ENCODE measurements around the gene CACNA2D3. TPM values are rescaled to one million over a fixed set of nuclear protein-coding genes. Genes with fewer than 3 reads are reported as not detected.

CACNA2D3 gene
- total RNA-seq, 4 donors from 2014 or later, result 0.27 to 1.5 (median 0.79) TPM

GRCh38 chr3:54131890-54132289, 9.5 kb downstream of the CACNA2D3 start:
- TF ChIP-seq POLR2A (IDR thresholded peaks at IDR 0.05) (no peak), CTCF (IDR thresholded peaks at IDR 0.05) (no peak)
- no peak overlapping the region for H3K4me3 ChIP-seq (ENCODE audit: low read depth, poor library complexity, severe bottlenecking)
- 82% methylated on average over 8 of the region's 8 CpGs for WGBS, 2 donors
- intact Hi-C loops (cut with DNase I; ENCODE audit: low total_unique reads), result no loop called here
- no peak for DNase-seq (ENCODE audit: low spot score in 2 of 2)

- TF ChIP-seq POLR2A (IDR thresholded peaks at IDR 0.05) (no peak), CTCF (IDR thresholded peaks at IDR 0.05) (no peak)
- intact Hi-C loops (cut with DNase I; ENCODE audit: low total_unique reads), result no loop called here
- DNase-seq (ENCODE audit: low spot score in 2 of 2), result no peak
- no peak overlapping the region for H3K4me3 ChIP-seq (ENCODE audit: low read depth, poor library complexity, severe bottlenecking)
- 88 to 93% methylated on average over 3 of the region's 3 CpGs for WGBS, 2 donors
Measured at GRCh38 chr3:54132685-54133084, 10.3 kb downstream of the CACNA2D3 start.

- no peak for DNase-seq (ENCODE audit: low spot score in 2 of 2)
- no peak overlapping the region for H3K4me3 ChIP-seq (ENCODE audit: low read depth, poor library complexity, severe bottlenecking)
- no peak for TF ChIP-seq POLR2A (IDR thresholded peaks at IDR 0.05)
- no peak for TF ChIP-seq CTCF (IDR thresholded peaks at IDR 0.05)
- intact Hi-C loops (cut with DNase I; ENCODE audit: low total_unique reads), result no loop called here
- 51 to 56% methylated on average over 5 of the region's 5 CpGs for WGBS, 2 donors
Measured at GRCh38 chr3:54133196-54133595, 10.8 kb downstream of the CACNA2D3 start.

- WGBS, 2 donors, result 76 to 82% methylated on average over 8 of the region's 8 CpGs
- no peak overlapping the region for H3K4me3 ChIP-seq (ENCODE audit: low read depth, poor library complexity, severe bottlenecking)
- intact Hi-C loops (cut with DNase I; ENCODE audit: low total_unique reads), result no loop called here
- no peak for TF ChIP-seq CTCF (IDR thresholded peaks at IDR 0.05)
- TF ChIP-seq POLR2A (IDR thresholded peaks at IDR 0.05), result no peak
- DNase-seq (ENCODE audit: low spot score in 2 of 2), result no peak
Measured at GRCh38 chr3:54134155-54134554, 11.8 kb downstream of the CACNA2D3 start.

GRCh38 chr3:54134713-54135112, 12.4 kb downstream of the CACNA2D3 start:
- no peak overlapping the region for H3K4me3 ChIP-seq (ENCODE audit: low read depth, poor library complexity, severe bottlenecking)
- DNase-seq (ENCODE audit: low spot score in 2 of 2), result no peak
- WGBS, 2 donors, result 85 to 96% methylated on average over 12 of the region's 12 CpGs
- TF ChIP-seq POLR2A (IDR thresholded peaks at IDR 0.05) (no peak), CTCF (IDR thresholded peaks at IDR 0.05) (no peak)
- intact Hi-C loops (cut with DNase I; ENCODE audit: low total_unique reads), result no loop called here

GRCh38 chr3:54137311-54137710, 15.0 kb downstream of the CACNA2D3 start:
- no peak overlapping the region for H3K4me3 ChIP-seq (ENCODE audit: low read depth, poor library complexity, severe bottlenecking)
- DNase-seq (ENCODE audit: low spot score in 2 of 2), result no peak
- 54 to 55% methylated on average over 5 of the region's 5 CpGs for WGBS, 2 donors
- intact Hi-C loops (cut with DNase I; ENCODE audit: low total_unique reads), result no loop called here
- TF ChIP-seq POLR2A (IDR thresholded peaks at IDR 0.05) (no peak), CTCF (IDR thresholded peaks at IDR 0.05) (no peak)

All from lower leg skin (tissue), 4 donors.